ENCODE data around the gene SLC16A13.

Gene SLC16A13

DNA sequence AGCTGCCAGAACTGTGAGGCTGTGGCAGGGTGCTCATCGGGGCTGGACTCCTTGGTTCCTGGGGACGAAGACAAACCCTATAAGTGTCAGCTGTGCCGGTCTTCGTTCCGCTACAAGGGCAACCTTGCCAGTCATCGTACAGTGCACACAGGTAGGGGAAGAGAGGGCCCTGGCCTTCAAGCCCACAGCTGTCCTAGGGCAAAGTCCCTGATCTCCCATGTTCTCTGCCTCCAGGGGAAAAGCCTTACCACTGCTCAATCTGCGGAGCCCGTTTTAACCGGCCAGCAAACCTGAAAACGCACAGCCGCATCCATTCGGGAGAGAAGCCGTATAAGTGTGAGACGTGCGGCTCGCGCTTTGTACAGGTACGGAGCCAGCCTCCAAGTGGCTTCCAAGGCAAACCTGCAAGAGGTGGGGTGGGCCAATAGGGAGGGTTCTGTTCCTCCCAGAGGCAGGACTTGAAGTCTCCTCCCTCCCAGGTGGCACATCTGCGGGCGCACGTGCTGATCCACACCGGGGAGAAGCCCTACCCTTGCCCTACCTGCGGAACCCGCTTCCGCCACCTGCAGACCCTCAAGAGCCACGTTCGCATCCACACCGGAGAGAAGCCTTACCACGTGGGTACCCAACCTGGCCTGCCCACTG, 9.2 kb upstream of the SLC16A13 start:
- Histone ChIP-seq H3K9me3 (ENCODE audit: low read length) (peaks cover 9% of the 10 kb centered on the region), H3K36me3 (ENCODE audit: insufficient read depth, low read length) (no peaks in the 10 kb centered on the region), H2AFZ (ENCODE audit: low read depth, low read length) (no peak overlapping the region), H3K27me3 (ENCODE audit: insufficient read depth, low read length) (peaks cover 22% of the 10 kb centered on the region), H3K4me1 (ENCODE audit: insufficient read depth, low read length) (no peaks in the 10 kb centered on the region), H3K4me3 (ENCODE audit: low read length) (no peak overlapping the region)

DNA sequence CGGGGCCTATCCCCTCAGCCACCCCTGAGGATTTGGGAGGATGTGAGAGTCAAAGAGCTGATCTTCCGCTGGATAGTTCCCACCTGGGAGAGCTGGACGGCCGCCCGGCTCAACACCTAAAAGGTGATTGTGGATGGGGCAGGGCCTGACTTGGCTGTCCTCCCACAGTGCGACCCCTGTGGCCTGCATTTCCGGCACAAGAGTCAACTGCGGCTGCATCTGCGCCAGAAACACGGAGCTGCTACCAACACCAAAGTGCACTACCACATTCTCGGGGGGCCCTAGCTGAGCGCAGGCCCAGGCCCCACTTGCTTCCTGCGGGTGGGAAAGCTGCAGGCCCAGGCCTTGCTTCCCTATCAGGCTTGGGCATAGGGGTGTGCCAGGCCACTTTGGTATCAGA, 8.5 kb upstream of the SLC16A13 start:
- peaks cover 9% of the 10 kb centered on the region for H3K9me3 ChIP-seq (ENCODE audit: low read length)

GRCh38 chr17:7029096-7029495, 6.7 kb upstream of the SLC16A13 start:
- no peaks in the 10 kb centered on the region for H3K9me3 ChIP-seq (ENCODE audit: low read length)
- H3K4me1 ChIP-seq (ENCODE audit: insufficient read depth, low read length) = no peaks in the 10 kb centered on the region
- peaks cover 6% of the 10 kb centered on the region for H3K27me3 ChIP-seq (ENCODE audit: insufficient read depth, low read length)
- H2AFZ ChIP-seq (ENCODE audit: low read depth, low read length) = no peak overlapping the region
- H3K4me3 ChIP-seq (ENCODE audit: low read length) = no peak overlapping the region
- H3K36me3 ChIP-seq (ENCODE audit: insufficient read depth, low read length) = no peaks in the 10 kb centered on the region

More for the DNA sequence above, 8.5 kb upstream of the SLC16A13 start:
- Histone ChIP-seq H3K27me3 (ENCODE audit: insufficient read depth, low read length) (peaks cover 19% of the 10 kb centered on the region), H3K4me3 (ENCODE audit: low read length) (no peak overlapping the region), H3K36me3 (ENCODE audit: insufficient read depth, low read length) (no peaks in the 10 kb centered on the region), H2AFZ (ENCODE audit: low read depth, low read length) (no peak overlapping the region), H3K4me1 (ENCODE audit: insufficient read depth, low read length) (no peaks in the 10 kb centered on the region)

- no peaks in the 10 kb centered on the region for H3K4me1 ChIP-seq (ENCODE audit: insufficient read depth, low read length)
- no peaks in the 10 kb centered on the region for H3K9me3 ChIP-seq (ENCODE audit: low read length)
These were observed 6.2 kb upstream of the SLC16A13 start for GRCh38 chr17:7029659-7030058.

DNA sequence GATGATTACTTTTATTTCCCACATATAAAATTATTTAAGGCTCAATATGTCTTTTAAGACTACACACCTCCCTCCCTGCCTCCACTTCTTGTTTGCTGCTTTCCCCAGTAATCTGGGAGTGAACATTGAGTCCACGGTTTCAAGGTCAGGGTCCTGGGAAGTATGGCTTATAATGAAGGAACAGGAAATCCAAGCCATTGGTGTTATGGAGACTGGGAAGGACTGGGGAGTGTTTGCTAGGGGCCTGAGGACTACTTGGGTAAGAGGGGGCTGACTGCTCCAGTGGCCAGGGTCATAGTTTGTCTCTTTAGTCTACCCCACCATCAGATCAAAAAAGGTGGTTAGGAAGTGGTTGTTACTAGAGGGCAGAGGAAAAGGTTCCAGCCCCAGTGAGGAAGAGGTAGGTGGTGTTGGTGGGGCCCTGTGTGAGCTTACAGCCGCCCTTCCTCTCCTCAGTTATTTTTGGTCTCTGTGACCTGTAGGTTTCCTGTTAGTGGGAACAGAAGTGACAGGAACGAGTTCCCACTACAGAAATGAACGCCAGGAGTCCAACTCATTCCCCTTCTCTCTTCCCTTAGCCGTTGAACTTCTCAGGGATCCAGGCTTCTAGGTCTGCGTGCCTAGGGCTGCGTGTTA, 742 bp upstream of the SLC16A13 start:
- Histone ChIP-seq H3K27me3 (ENCODE audit: insufficient read depth, low read length) (no peaks in the 10 kb centered on the region), H3K4me3 (ENCODE audit: low read length) (peak overlapping the region; percentile 52), H3K4me1 (ENCODE audit: insufficient read depth, low read length) (peaks cover 15% of the 10 kb centered on the region), H2AFZ (ENCODE audit: low read depth, low read length) (peak overlapping the region; percentile 30), H3K9me3 (ENCODE audit: low read length) (no peaks in the 10 kb centered on the region), H3K36me3 (ENCODE audit: insufficient read depth, low read length) (no peaks in the 10 kb centered on the region)

More at GRCh38 chr17:7029659-7030058, 6.2 kb upstream of the SLC16A13 start:
- Histone ChIP-seq H3K4me3 (ENCODE audit: low read length) (no peak overlapping the region), H3K27me3 (ENCODE audit: insufficient read depth, low read length) (peaks cover 3% of the 10 kb centered on the region), H2AFZ (ENCODE audit: low read depth, low read length) (no peak overlapping the region), H3K36me3 (ENCODE audit: insufficient read depth, low read length) (no peaks in the 10 kb centered on the region)

- no peaks in the 10 kb centered on the region for H3K27me3 ChIP-seq (ENCODE audit: insufficient read depth, low read length)
- peaks cover 21% of the 10 kb centered on the region for H3K4me1 ChIP-seq (ENCODE audit: insufficient read depth, low read length)
- no peak overlapping the region for H2AFZ ChIP-seq (ENCODE audit: low read depth, low read length)
- no peaks in the 10 kb centered on the region for H3K36me3 ChIP-seq (ENCODE audit: insufficient read depth, low read length)
- no peaks in the 10 kb centered on the region for H3K9me3 ChIP-seq (ENCODE audit: low read length)
- H3K4me3 ChIP-seq (ENCODE audit: low read length) = no peak overlapping the region
These were observed 2.4 kb downstream of the SLC16A13 start for GRCh38 chr17:7038025-7038862.

DNA sequence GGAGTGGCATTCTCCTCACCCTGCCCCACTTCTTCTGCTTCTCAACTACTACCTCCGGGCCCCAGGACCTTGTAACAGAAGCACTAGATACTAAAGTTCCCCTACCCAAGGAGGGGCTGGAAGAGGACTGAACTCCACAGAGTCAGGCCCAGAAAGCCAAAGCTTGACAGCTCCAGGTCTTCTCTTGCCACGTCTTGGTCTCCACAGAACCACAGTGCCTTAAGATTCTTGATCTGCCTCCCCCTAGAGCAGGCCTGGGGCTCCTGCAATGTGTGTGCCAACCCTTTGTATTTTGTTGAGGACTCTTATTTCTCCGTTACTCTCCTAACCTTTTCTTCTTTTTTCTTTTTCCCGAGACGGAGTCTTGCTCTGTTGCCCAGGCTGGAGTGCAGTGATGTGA, 4.0 kb downstream of the SLC16A13 start:
- Histone ChIP-seq H3K36me3 (ENCODE audit: insufficient read depth, low read length) (no peaks in the 10 kb centered on the region), H3K4me1 (ENCODE audit: insufficient read depth, low read length) (peaks cover 20% of the 10 kb centered on the region), H3K9me3 (ENCODE audit: low read length) (no peaks in the 10 kb centered on the region), H3K4me3 (ENCODE audit: low read length) (no peak overlapping the region), H3K27me3 (ENCODE audit: insufficient read depth, low read length) (no peaks in the 10 kb centered on the region), H2AFZ (ENCODE audit: low read depth, low read length) (no peak overlapping the region)

DNA sequence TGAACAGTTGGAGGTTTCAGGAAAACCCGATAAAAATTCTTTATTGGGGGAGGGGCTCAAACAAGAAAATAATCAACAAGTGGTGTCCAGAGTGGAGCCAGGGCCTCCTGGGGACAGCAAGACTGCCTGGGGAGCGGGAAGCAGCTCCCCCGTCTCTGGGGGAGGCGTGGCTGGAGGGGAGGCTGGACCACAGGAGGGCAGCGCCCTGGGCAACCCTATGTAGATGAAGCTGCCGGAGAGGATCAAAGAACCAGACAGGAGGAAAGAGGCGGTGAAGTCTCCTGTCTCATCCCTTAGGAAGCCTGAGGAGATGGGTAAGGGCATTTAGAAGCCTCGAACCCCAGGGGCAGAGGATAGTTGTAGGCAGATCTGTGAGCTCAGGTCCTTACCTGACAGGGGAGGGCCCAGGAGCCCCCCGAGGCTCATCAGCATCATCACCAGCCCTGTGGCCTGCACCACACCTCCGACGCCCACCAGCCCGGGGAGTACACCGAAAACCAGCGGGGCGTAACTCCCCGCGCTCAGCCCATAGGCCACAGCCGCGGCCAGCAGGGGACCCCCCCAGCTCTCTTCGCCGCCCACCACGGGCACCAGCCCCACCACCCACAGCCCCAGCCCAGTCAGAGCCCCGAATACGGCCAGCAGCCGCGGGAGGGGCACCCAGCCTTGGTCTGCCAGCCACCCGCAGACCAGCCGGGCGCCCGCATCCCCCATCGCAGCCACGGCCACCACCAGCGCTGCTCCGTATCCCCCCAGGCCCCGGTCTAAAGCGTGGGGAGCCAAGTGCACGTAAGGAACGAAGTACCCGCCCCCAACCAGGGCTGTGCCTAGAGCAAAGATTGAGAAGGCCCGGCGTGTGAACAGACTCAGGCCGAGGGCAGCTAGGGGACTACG, 6.0 kb downstream of the SLC16A13 start:
- peaks cover 20% of the 10 kb centered on the region for H3K4me1 ChIP-seq (ENCODE audit: insufficient read depth, low read length)
- no peak overlapping the region for H3K4me3 ChIP-seq (ENCODE audit: low read length)
- no peaks in the 10 kb centered on the region for H3K36me3 ChIP-seq (ENCODE audit: insufficient read depth, low read length)
- no peak overlapping the region for H2AFZ ChIP-seq (ENCODE audit: low read depth, low read length)
- H3K9me3 ChIP-seq (ENCODE audit: low read length) = no peaks in the 10 kb centered on the region
- H3K27me3 ChIP-seq (ENCODE audit: insufficient read depth, low read length) = no peaks in the 10 kb centered on the region

- H3K27me3 ChIP-seq (ENCODE audit: insufficient read depth, low read length) = no peaks in the 10 kb centered on the region
- H2AFZ ChIP-seq (ENCODE audit: low read depth, low read length) = no peak overlapping the region
- H3K36me3 ChIP-seq (ENCODE audit: insufficient read depth, low read length) = no peaks in the 10 kb centered on the region
- no peaks in the 10 kb centered on the region for H3K9me3 ChIP-seq (ENCODE audit: low read length)
- H3K4me1 ChIP-seq (ENCODE audit: insufficient read depth, low read length) = peaks cover 19% of the 10 kb centered on the region
- no peak overlapping the region for H3K4me3 ChIP-seq (ENCODE audit: low read length)
These were observed 6.8 kb downstream of the SLC16A13 start for GRCh38 chr17:7042501-7043181.

GRCh38 chr17:7043182-7043496, 7.3 kb downstream of the SLC16A13 start:
- no peaks in the 10 kb centered on the region for H3K9me3 ChIP-seq (ENCODE audit: low read length)
- peaks cover 14% of the 10 kb centered on the region for H3K4me1 ChIP-seq (ENCODE audit: insufficient read depth, low read length)
- H2AFZ ChIP-seq (ENCODE audit: low read depth, low read length) = no peak overlapping the region
- no peak overlapping the region for H3K4me3 ChIP-seq (ENCODE audit: low read length)
- no peaks in the 10 kb centered on the region for H3K27me3 ChIP-seq (ENCODE audit: insufficient read depth, low read length)
- H3K36me3 ChIP-seq (ENCODE audit: insufficient read depth, low read length) = no peaks in the 10 kb centered on the region

DNA sequence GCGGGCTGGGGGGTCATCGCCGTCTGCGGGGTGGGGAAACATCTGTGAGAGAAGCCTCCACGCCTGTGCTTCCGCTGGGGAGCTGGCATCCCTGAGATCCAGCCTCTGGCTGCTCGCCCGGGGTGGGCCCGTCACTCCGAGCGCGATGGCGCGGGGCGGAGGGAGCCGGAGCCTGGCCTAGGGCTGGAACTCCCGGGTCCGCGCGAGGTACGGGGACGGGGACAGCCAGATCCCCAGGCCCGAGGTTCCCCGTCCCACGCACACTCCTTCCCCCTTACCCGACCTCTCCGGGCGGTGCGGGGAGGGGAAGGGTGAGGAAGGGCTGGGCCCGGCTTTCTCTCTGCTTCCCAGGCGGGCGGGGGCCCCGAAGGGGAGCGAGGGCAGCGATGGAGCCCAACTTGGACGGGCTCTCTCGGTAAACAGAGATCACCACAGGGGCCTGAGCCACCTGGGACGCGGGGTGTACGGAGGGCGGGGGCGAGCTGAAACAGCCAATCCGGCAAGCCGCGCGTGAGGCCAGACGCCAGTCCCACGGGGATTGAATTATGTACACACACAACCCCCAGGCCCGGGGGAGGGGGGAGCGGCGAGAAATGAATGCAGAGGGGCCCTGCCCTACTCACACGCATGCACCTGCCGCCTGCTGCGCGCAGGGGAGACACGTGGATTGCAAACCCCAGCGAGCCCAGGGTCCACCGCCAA, 7.8 kb downstream of the SLC16A13 start, which contains the start of gene SLC16A11:
SLC16A11 (minus strand) TSS at position 596 of the 702 bp plus-strand sequence; CDS start at position 17, 579 bp downstream.
- Histone ChIP-seq H2AFZ (ENCODE audit: low read depth, low read length) (no peak within 1 kb of the TSS), H3K36me3 (ENCODE audit: insufficient read depth, low read length) (no peaks in the 10 kb centered on the region), H3K27me3 (ENCODE audit: insufficient read depth, low read length) (no peaks in the 10 kb centered on the region), H3K9me3 (ENCODE audit: low read length) (no peaks in the 10 kb centered on the region), H3K4me1 (ENCODE audit: insufficient read depth, low read length) (peaks cover 14% of the 10 kb centered on the region), H3K4me3 (ENCODE audit: low read length) (no peak within 1 kb of the TSS)

All from neuron (in vitro differentiated cells).